Breast epithelium (tissue), 3 donors: ENCODE results near the gene DDX41.

Experiments
- POLR2AphosphoS5 ChIP-seq, 3 donors: sonication (generic); formaldehyde crosslinking; IDR thresholded peaks; one replicate each; pipeline ENCODE4 v1.6.1; 2017; ENCODE audit warnings: antibody characterized with exemption in 3 of 3
- TF ChIP-seq, protein P1 (sequence below), 3 donors: fragments of 450-650 bp; IDR thresholded peaks; one replicate each; pipeline ENCODE4 v1.5.1; 2016 to 2017; ENCODE audit warnings: antibody characterized with exemption in 3 of 3, mild to moderate bottlenecking in 3 of 3, moderate library complexity in 3 of 3

DNA sequence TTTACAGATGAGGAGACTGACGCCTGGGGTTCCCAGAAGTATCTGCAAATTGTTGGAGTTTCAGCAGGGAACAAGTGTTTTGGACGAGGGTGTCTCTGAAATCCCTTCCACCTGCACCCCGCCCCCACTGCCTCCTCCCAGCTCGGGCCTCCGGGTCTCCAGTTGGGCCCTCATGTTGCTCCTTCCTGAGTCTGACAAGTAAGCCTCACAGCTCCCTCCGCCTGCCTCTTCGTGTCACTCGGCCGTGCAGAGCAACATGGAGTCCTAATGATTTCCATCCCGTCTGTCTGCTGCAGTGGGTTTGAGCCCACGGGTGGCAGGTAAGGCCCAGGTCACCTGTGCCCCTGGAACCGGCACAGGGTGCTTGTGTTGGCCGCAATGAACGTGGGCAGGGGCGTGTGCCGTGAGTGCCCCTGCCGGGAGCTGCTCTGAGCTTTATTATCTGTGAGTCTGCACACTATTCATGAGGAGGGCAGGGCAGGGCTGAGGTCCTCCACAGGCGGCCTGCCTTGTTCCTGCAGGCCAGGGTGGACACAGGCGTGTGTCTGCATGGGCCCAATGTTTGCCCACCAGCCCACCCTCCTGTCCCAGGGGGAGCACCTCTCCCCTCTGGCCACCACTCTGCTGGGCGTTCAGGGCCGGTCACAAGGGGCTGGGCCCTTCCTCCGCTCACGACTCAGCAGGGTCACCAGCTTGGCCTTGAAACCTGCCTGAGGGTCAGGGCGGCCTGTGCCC is 13.2 kb downstream of the DDX41 start:
- TF ChIP-seq POLR2AphosphoS5 (IDR thresholded peaks at IDR 0.05): no peak
- TF ChIP-seq, protein P1, sequence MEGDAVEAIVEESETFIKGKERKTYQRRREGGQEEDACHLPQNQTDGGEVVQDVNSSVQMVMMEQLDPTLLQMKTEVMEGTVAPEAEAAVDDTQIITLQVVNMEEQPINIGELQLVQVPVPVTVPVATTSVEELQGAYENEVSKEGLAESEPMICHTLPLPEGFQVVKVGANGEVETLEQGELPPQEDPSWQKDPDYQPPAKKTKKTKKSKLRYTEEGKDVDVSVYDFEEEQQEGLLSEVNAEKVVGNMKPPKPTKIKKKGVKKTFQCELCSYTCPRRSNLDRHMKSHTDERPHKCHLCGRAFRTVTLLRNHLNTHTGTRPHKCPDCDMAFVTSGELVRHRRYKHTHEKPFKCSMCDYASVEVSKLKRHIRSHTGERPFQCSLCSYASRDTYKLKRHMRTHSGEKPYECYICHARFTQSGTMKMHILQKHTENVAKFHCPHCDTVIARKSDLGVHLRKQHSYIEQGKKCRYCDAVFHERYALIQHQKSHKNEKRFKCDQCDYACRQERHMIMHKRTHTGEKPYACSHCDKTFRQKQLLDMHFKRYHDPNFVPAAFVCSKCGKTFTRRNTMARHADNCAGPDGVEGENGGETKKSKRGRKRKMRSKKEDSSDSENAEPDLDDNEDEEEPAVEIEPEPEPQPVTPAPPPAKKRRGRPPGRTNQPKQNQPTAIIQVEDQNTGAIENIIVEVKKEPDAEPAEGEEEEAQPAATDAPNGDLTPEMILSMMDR (IDR thresholded peaks at IDR 0.05): no peak
